UCSD-AML1 (cell line): ENCODE results near the gene FOXD4L1.
"Not testable (repeated sequence)": the region's sequence is repeated elsewhere in the genome, so short reads cannot be mapped to it uniquely, and the experiment has no call there.

Experiments
- DNase-seq: peaks from one replicate; lab custom pipeline; 2025; ENCODE audit not compliant: unreplicated experiment; lab: John Stamatoyannopoulos, UW

FOXD4L1 gene

GRCh38 chr2:113498365-113498764 lies at the start of gene FOXD4L1:
Gene FOXD4L1 (plus strand): TSS chr2:113498665. CDS start chr2:113499257, 592 bp downstream.
- DNase-seq, result not testable (repeated sequence)

GRCh38 chr2:113465770-113466169 lies 32.7 kb upstream of the FOXD4L1 start:
- DNase-seq, result not testable (repeated sequence)

- DNase-seq, result not testable (repeated sequence)
These were observed 21.6 kb upstream of the FOXD4L1 start for GRCh38 chr2:113476688-113477368.

GRCh38 chr2:113496527-113496926 lies 1.9 kb upstream of the FOXD4L1 start:
- not testable (repeated sequence) for DNase-seq

GRCh38 chr2:113499019-113499885 lies 787 bp downstream of the FOXD4L1 start:
- DNase-seq, result not testable (repeated sequence)

GRCh38 chr2:113499886-113500722 lies 1.6 kb downstream of the FOXD4L1 start:
- not testable (repeated sequence) for DNase-seq

GRCh38 chr2:113500723-113501038 lies 2.2 kb downstream of the FOXD4L1 start:
- DNase-seq, result not testable (repeated sequence)

- not testable (repeated sequence) for DNase-seq
These were observed 4.0 kb downstream of the FOXD4L1 start for GRCh38 chr2:113502216-113503093.

GRCh38 chr2:113503094-113504042 lies 4.9 kb downstream of the FOXD4L1 start:
- DNase-seq, result not testable (repeated sequence)

- DNase-seq, result not testable (repeated sequence)
These were observed 5.6 kb downstream of the FOXD4L1 start for GRCh38 chr2:113504081-113504480.

GRCh38 chr2:113507394-113508140 lies 9.1 kb downstream of the FOXD4L1 start:
- not testable (repeated sequence) for DNase-seq

- not testable (repeated sequence) for DNase-seq
These were observed 9.7 kb downstream of the FOXD4L1 start for GRCh38 chr2:113508187-113508586.

- not testable (repeated sequence) for DNase-seq
These were observed 12.4 kb downstream of the FOXD4L1 start for GRCh38 chr2:113510913-113511312.

- not testable (repeated sequence) for DNase-seq
These were observed 13.4 kb downstream of the FOXD4L1 start for GRCh38 chr2:113511859-113512258.

GRCh38 chr2:113515457-113515856 lies 17.0 kb downstream of the FOXD4L1 start:
- not testable (repeated sequence) for DNase-seq

- DNase-seq, result not testable (repeated sequence)
These were observed 17.5 kb downstream of the FOXD4L1 start for GRCh38 chr2:113515995-113516394.

GRCh38 chr2:113517025-113517424 lies 18.6 kb downstream of the FOXD4L1 start:
- not testable (repeated sequence) for DNase-seq

GRCh38 chr2:113520837-113521236 lies 22.4 kb downstream of the FOXD4L1 start:
- not testable (repeated sequence) for DNase-seq
